K562 (cell line): ENCODE measurements around the gene C2orf92. TPM values are rescaled to one million over a fixed set of nuclear protein-coding genes. Genes with fewer than 3 reads are reported as not detected.
A peak's percentile ranks its signal among the peaks of the same experiment; 100 is the strongest.

Experiments used
- ATAC-seq: fragments of 200-7000 bp; cut with Tn5 transposase; 3 replicates; pipeline ENCODE4 v1.9.1; 2020; ENCODE audit warnings: moderate library complexity
- BruUV-seq: library from RNA; stranded (reverse); fragments of 400-500 nt; replicated peaks from 2 replicates; lab custom pipeline; 2021; lab: Mats Ljungman, UMichigan
- CTCF ChIA-PET: fragments of 300-600 bp; formaldehyde crosslinking; extraction: SDS; loops from one replicate; lab custom pipeline; 2021; ENCODE audit warnings: low intra/inter-chr PET ratio; lab: Yijun Ruan, JAX
- POLR2A ChIA-PET: fragments of 300-600, 350-650 bp; sonication (Branson Sonifier 250); formaldehyde crosslinking; extraction: SDS; loops from one replicate; lab custom pipeline; 2021; ENCODE audit warnings: antibody characterized with exemption, inconsistent platforms; lab: Yijun Ruan, JAX
- DNase-seq, 4 experiments: peaks; one replicate each; pipeline versions ENCODE4 v3.0.0 to v3.0.0-alpha.2; 2011 to 2018; ENCODE audit warnings: low spot score in 3 of 4, mixed read lengths in 3 of 4; ENCODE audit errors: extremely low read depth in 1 of 4
- FAIRE-seq: peaks from 2 replicates; lab custom pipeline; 2011; peaks lifted over from hg19 to GRCh38; lab: Jason Lieb, UNC
- H2AFZ ChIP-seq: 2 replicates; pipeline ENCODE4 v1.6.0; 2011; ENCODE audit warnings: low read depth, low read length, control low read depth, inconsistent platforms
- H3K27ac ChIP-seq: fragments of 200-600 bp; 3 replicates; pipeline ENCODE4 v1.8.0; 2011; ENCODE audit warnings: low read depth, mild to moderate bottlenecking, control low read depth, inconsistent platforms, low read length, moderate library complexity, mixed read lengths; ENCODE audit errors: extremely low read depth
- H3K27me3 ChIP-seq, 2 experiments: fragments of 300-600 bp in 1 of 2; 2 replicates in 1 of 2; 3 replicates in 1 of 2; pipeline versions ENCODE4 v1.6.0 to v1.8.0; 2011; ENCODE audit warnings: inconsistent platforms in 2 of 2, low read length in 2 of 2, mild to moderate bottlenecking in 1 of 2, mixed read lengths in 1 of 2, moderate library complexity in 1 of 2; ENCODE audit not compliant: control insufficient read depth in 2 of 2, insufficient read depth in 2 of 2
- H3K36me3 ChIP-seq: fragments of 300-600 bp; 3 replicates; pipeline ENCODE4 v1.8.0; 2011; ENCODE audit warnings: mild to moderate bottlenecking, low read length, inconsistent platforms; ENCODE audit not compliant: control insufficient read depth, insufficient read depth
- H3K4me1 ChIP-seq, 2 experiments: fragments of 200-600 bp in 1 of 2; replicated peaks in 1 of 2; 2 replicates in 1 of 2; 3 replicates in 1 of 2; pipeline versions ENCODE4 v1.5.1 to v1.8.0; 2011; ENCODE audit warnings: inconsistent platforms in 2 of 2, low read length in 2 of 2, mild to moderate bottlenecking in 1 of 2, mixed read lengths in 1 of 2, moderate library complexity in 1 of 2; ENCODE audit not compliant: control insufficient read depth in 2 of 2, insufficient read depth in 2 of 2
- H3K4me2 ChIP-seq: 2 replicates; pipeline ENCODE4 v1.6.1; 2011; ENCODE audit warnings: low read length, control low read depth, inconsistent platforms, mixed read lengths; ENCODE audit not compliant: insufficient read depth
- H3K4me3 ChIP-seq: fragments of 200-600 bp; sonication (generic), shearing (Covaris generic); 2 replicates; pipeline ENCODE4 v1.5.1; 2016; ENCODE audit warnings: control low read depth, inconsistent platforms
- H3K79me2 ChIP-seq: fragments of 200-600 bp; 3 replicates; pipeline ENCODE4 v1.8.0; 2011; ENCODE audit warnings: low read length, inconsistent platforms; ENCODE audit not compliant: control insufficient read depth, insufficient read depth
- H3K9ac ChIP-seq, 2 experiments: 2 replicates each; pipeline versions ENCODE4 v1.6.0 to v1.6.1; 2011; ENCODE audit warnings: low read depth in 2 of 2, low read length in 2 of 2, control low read depth in 1 of 2, inconsistent platforms in 1 of 2, mild to moderate bottlenecking in 1 of 2, mixed read lengths in 1 of 2; ENCODE audit not compliant: insufficient read depth in 1 of 2
- H3K9me1 ChIP-seq: one replicate; pipeline ENCODE4 v1.6.0; 2011; ENCODE audit warnings: inconsistent platforms, mild to moderate bottlenecking, low read length, moderate library complexity; ENCODE audit not compliant: control insufficient read depth, insufficient read depth
- H3K9me3 ChIP-seq: replicated peaks from 2 replicates; pipeline ENCODE4 v1.5.1; 2011; ENCODE audit warnings: low read depth, low read length, inconsistent platforms; ENCODE audit not compliant: control insufficient read depth, insufficient read depth
- H4K20me1 ChIP-seq: replicated peaks from 2 replicates; pipeline ENCODE4 v1.6.1; 2011; ENCODE audit warnings: low read length, inconsistent platforms, mixed read lengths; ENCODE audit not compliant: control insufficient read depth, insufficient read depth
- CBFA2T2 ChIP-seq: fragments of 450-650 bp; conservative IDR thresholded peaks from 2 replicates; pipeline ENCODE4 v1.6.1; 2017; ENCODE audit warnings: mild to moderate bottlenecking
- CTBP1 ChIP-seq: fragments of 450-650 bp; IDR thresholded peaks from 2 replicates; pipeline ENCODE4 v1.6.1; 2016; ENCODE audit warnings: borderline replicate concordance
- HMBOX1 ChIP-seq: sonication (generic); IDR thresholded peaks from 2 replicates; pipeline ENCODE4 v1.6.1; 2016
- KDM5B ChIP-seq: fragments of 200-600 bp; sonication (generic); IDR thresholded peaks from 2 replicates; pipeline ENCODE4 v1.6.1; 2012; ENCODE audit warnings: low read depth, mild to moderate bottlenecking, moderate library complexity, low read length, control low read depth, inconsistent platforms; ENCODE audit not compliant: insufficient replicate concordance
- NEUROD1 ChIP-seq: fragments of 150-350 bp; IDR thresholded peaks from 2 replicates; pipeline ENCODE4 v1.6.1; 2014; ENCODE audit warnings: borderline replicate concordance, low read length, low read depth; ENCODE audit not compliant: partially characterized antibody
- SMARCA4 ChIP-seq: fragments of 450-650 bp; IDR thresholded peaks from 2 replicates; pipeline ENCODE4 v1.6.1; 2016
- SMARCE1 ChIP-seq: fragments of 450-650 bp; IDR thresholded peaks from 2 replicates; pipeline ENCODE4 v1.7.1; 2016; ENCODE audit warnings: mild to moderate bottlenecking
- TARDBP ChIP-seq: fragments of 450-650 bp; IDR thresholded peaks from 2 replicates; pipeline ENCODE4 v1.6.1; 2016
- TEAD4 ChIP-seq, 2 experiments: sonication (generic) in 1 of 2; formaldehyde crosslinking in 1 of 2; IDR thresholded peaks; 2 replicates each; pipeline versions ENCODE4 v1.6.1 to v1.8.0; 2012 to 2022; ENCODE audit warnings: borderline replicate concordance in 1 of 2, inconsistent platforms in 1 of 2, low read length in 1 of 2, mild to moderate bottlenecking in 1 of 2, missing genetic modification reagents in 1 of 2
- YBX1 ChIP-seq: fragments of 450-650 bp; IDR thresholded peaks from 2 replicates; pipeline ENCODE4 v1.7.1; 2016; ENCODE audit warnings: mild to moderate bottlenecking
- ZNF592 ChIP-seq: fragments of 450-650 bp; IDR thresholded peaks from 2 replicates; pipeline ENCODE4 v1.6.1; 2017; ENCODE audit warnings: antibody characterized with exemption, mild to moderate bottlenecking
- ZNF766 ChIP-seq: fragments of 200-800 bp; sonication (Bioruptor generic); conservative IDR thresholded peaks from 2 replicates; pipeline ENCODE4 v1.6.1; 2016; ENCODE audit warnings: missing genetic modification characterization, missing compliant biosample characterization
- WGBS: fragments of 100-300 bp; shearing (Covaris generic); methylation state at CpG from one replicate; pipeline ENCODE4 v1.1.6; 2016; ENCODE audit warnings: low coverage, mixed read lengths; ENCODE audit not compliant: insufficient coverage; ENCODE audit errors: missing lambda C conversion rate; 5-methylcytosine and 5-hydroxymethylcytosine counted together
- in situ Hi-C: fragments of 300-500 bp; cut with MboI; formaldehyde crosslinking; loops from 4 replicates; pipeline ENCODE4 v1.15.0; 2018; ENCODE audit warnings: inconsistent platforms, mixed read lengths
- intact Hi-C: fragments of 100-400 bp; cut with micrococcal nuclease; formaldehyde crosslinking; loops from 2 replicates; pipeline ENCODE4 v1.14.2; 2022
- polyA plus RNA-seq, 8 experiments: library from polyadenylated mRNA; depleted of rRNA in 4 of 8; stranded (reverse) in 5 of 8; unstranded in 3 of 8; fragments of >200 nt; fragmentation: Nextera tagmentation in 2 of 8; fragmentation: Illumina TruSeq in 1 of 8; extraction: Ambion mirVana in 2 of 8; extraction: Trizol in 1 of 8; gene quantifications; 2 replicates each; pipeline versions ENCODE4 v1.2.1 to v1.2.3, GENCODE V29; 2011 to 2014; ENCODE audit warnings: inconsistent platforms in 1 of 8, missing spikeins in 1 of 8
- total RNA-seq, 7 experiments: library from RNA; depleted of rRNA in 6 of 7; stranded (reverse); fragments of >200 nt in 6 of 7; fragmentation: Illumina TruSeq in 2 of 7; extraction: Trizol in 2 of 7; gene quantifications; 2 replicates each; pipeline versions ENCODE4 v1.2.1 to v1.2.3, GENCODE V29; 2011 to 2021; ENCODE audit warnings: low replicate concordance in 1 of 7
- TF ChIP-seq, protein P1 (sequence below): fragments of 450-650 bp; IDR thresholded peaks from 2 replicates; pipeline ENCODE4 v1.6.1; 2018; ENCODE audit warnings: mild to moderate bottlenecking, low read depth; ENCODE audit not compliant: partially characterized antibody

The C2orf92 gene
- total and polyA plus RNA-seq, 9 of the 15 experiments (the other 6 are each of a cell fraction or from before 2014, with no cell fraction given), result 0.65 to 6.8 (median 3.6) TPM

- H3K9ac ChIP-seq, result peak overlapping the region; percentile 86 to 98
- BruUV-seq, result no TSS peak
- H4K20me1 ChIP-seq, result no peaks in the 10 kb centered on the region; the same call in 1 of the 2 replicates
- DNase-seq (peak; percentile 66 to 84 (median 70)), FAIRE-seq (peak; percentile 89), ATAC-seq (peak; percentile 53)
- whole genome bisulfite sequencing, result 0% methylated on average over 24 of the region's 24 CpGs
- no peaks in the 10 kb centered on the region for H3K27me3 ChIP-seq
- H3K4me2 ChIP-seq, result peak overlapping the region; percentile 97
- in situ Hi-C loops (no loop called here), intact Hi-C loops (no loop called here)
- H3K9me3 ChIP-seq, result no peaks in the 10 kb centered on the region
- ChIA-PET POLR2A (interaction anchor here (0.6 to 4.9 kb wide), 6 partner anchors 10 to 72 kb away, joined by 3 to 135 read pairs (median 6); partner anchors contain the start of gene COX5B), CTCF (interaction anchor here (0.7 to 2.4 kb wide), 3 partner anchors 34 to 73 kb away, joined by 3 to 15 read pairs (median 3); no protein-coding TSS in a partner anchor)
- peak overlapping the region; percentile 53 for H2AFZ ChIP-seq
- H3K4me1 ChIP-seq, result peaks cover 21 to 47% of the 10 kb centered on the region in 2 experiments; a peak in 4 of 5 replicates
- H3K36me3 ChIP-seq, result peaks cover 39% of the 10 kb centered on the region; the same call in 2 of the 3 replicates
- peak overlapping the region; percentile 66 for H3K4me3 ChIP-seq
- H3K9me1 ChIP-seq, result peaks cover 3% of the 10 kb centered on the region
- peaks cover 45% of the 10 kb centered on the region for H3K79me2 ChIP-seq
- peak overlapping the region; percentile 98 for H3K27ac ChIP-seq
- TF ChIP-seq KDM5B, result peak; percentile 19
- 0 out of 2 replicates have a peak, but pooled peaks have one; percentile 5 for TF ChIP-seq CBFA2T2
- TF ChIP-seq NEUROD1, result peak; percentile 41
- TF ChIP-seq HMBOX1, result no peak
- 0 out of 2 replicates have a peak, but pooled peaks have one; percentile 23 for TF ChIP-seq ZNF766 (CRISPR knock-in tag)
- TF ChIP-seq ZNF592, result no peak
- TF ChIP-seq CTBP1, result 0 out of 2 replicates have a peak, but pooled peaks have one; percentile 59
- no peak for TF ChIP-seq YBX1
- TF ChIP-seq TARDBP, result 0 out of 2 replicates have a peak, but pooled peaks have one; percentile 29
- TF ChIP-seq SMARCA4, result peak; percentile 74
- peak; percentile 78 for TF ChIP-seq SMARCE1
- TF ChIP-seq, protein P1, sequence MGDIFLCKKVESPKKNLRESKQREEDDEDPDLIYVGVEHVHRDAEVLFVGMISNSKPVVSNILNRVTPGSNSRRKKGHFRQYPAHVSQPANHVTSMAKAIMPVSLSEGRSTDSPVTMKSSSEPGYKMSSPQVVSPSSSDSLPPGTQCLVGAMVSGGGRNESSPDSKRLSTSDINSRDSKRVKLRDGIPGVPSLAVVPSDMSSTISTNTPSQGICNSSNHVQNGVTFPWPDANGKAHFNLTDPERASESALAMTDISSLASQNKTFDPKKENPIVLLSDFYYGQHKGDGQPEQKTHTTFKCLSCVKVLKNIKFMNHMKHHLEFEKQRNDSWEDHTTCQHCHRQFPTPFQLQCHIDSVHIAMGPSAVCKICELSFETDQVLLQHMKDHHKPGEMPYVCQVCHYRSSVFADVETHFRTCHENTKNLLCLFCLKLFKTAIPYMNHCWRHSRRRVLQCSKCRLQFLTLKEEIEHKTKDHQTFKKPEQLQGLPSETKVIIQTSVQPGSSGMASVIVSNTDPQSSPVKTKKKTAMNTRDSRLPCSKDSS, result no peak
- peak; percentile 29 for TF ChIP-seq TEAD4 (IDR thresholded peaks at IDR 0.05; ENCODE audit: low read length)
- TF ChIP-seq TEAD4 (CRISPR knock-in tag; IDR thresholded peaks at IDR 0.05; ENCODE audit: borderline replicate concordance), result no peak
These were observed 6.5 kb upstream of the C2orf92 start for GRCh38 chr2:97662895-97663625.
